Kidney epithelial cell (primary cell): ENCODE measurements around the gene DYNLRB1. TPM values are rescaled to one million over a fixed set of nuclear protein-coding genes. Genes with fewer than 3 reads are reported as not detected.

Experiments
- DNase-seq: peaks from one replicate; pipeline ENCODE4 v3.0.0-alpha.2; 2010; ENCODE audit warnings: low read depth
- H3K27me3 ChIP-seq: 2 replicates; pipeline ENCODE4 v1.6.0; 2011; ENCODE audit warnings: low read length; ENCODE audit not compliant: control insufficient read depth, insufficient read depth
- H3K36me3 ChIP-seq: 2 replicates; pipeline ENCODE4 v1.5.1; 2011; ENCODE audit warnings: low read length; ENCODE audit not compliant: control insufficient read depth, insufficient read depth
- H3K4me3 ChIP-seq: 2 replicates; pipeline ENCODE4 v1.5.1; 2011; ENCODE audit warnings: low read depth, mild to moderate bottlenecking, control low read depth, low read length
- CTCF ChIP-seq: IDR thresholded peaks from 2 replicates; pipeline ENCODE4 v1.5.1; 2011; ENCODE audit warnings: mild to moderate bottlenecking, moderate library complexity, low read length, control low read depth, inconsistent platforms; ENCODE audit not compliant: insufficient read depth, poor library complexity, severe bottlenecking
- total RNA-seq: library from RNA; depleted of rRNA; stranded (reverse); fragments of >200 nt; gene quantifications from 2 replicates; pipeline ENCODE4 v1.2.3, GENCODE V29; 2015

DYNLRB1 gene
- total RNA-seq, 1 donor from 2014 or later, result 143 TPM

GRCh38 chr20:34567892-34568865, 52.0 kb downstream of the DYNLRB1 start:
- H3K36me3 ChIP-seq, result no peaks in the 10 kb centered on the region
- no peaks in the 10 kb centered on the region for H3K27me3 ChIP-seq
- no peak for TF ChIP-seq CTCF
- no peak overlapping the region for H3K4me3 ChIP-seq
- no peak for DNase-seq

- no peak for DNase-seq
- Histone ChIP-seq H3K4me3 (no peak overlapping the region), H3K36me3 (no peaks in the 10 kb centered on the region), H3K27me3 (no peaks in the 10 kb centered on the region)
- no peak for TF ChIP-seq CTCF
These were observed 53.4 kb downstream of the DYNLRB1 start for GRCh38 chr20:34569598-34569997.

- peak; percentile 37 for DNase-seq
These were observed 54.7 kb downstream of the DYNLRB1 start for GRCh38 chr20:34570859-34571306.

GRCh38 chr20:34571753-34572152, 55.5 kb downstream of the DYNLRB1 start:
- no peak for DNase-seq
- no peak for TF ChIP-seq CTCF
- H3K27me3 ChIP-seq, result no peaks in the 10 kb centered on the region
- H3K36me3 ChIP-seq, result no peaks in the 10 kb centered on the region
- H3K4me3 ChIP-seq, result no peak overlapping the region

More at GRCh38 chr20:34570859-34571306, 54.7 kb downstream of the DYNLRB1 start:
- TF ChIP-seq CTCF, result no peak
- Histone ChIP-seq H3K4me3 (no peak overlapping the region), H3K36me3 (no peaks in the 10 kb centered on the region), H3K27me3 (no peaks in the 10 kb centered on the region)

- no peaks in the 10 kb centered on the region for H3K36me3 ChIP-seq
- no peak for TF ChIP-seq CTCF
- DNase-seq, result no peak
- H3K27me3 ChIP-seq, result no peaks in the 10 kb centered on the region
- H3K4me3 ChIP-seq, result no peak overlapping the region
These were observed 57.5 kb downstream of the DYNLRB1 start for GRCh38 chr20:34573541-34574300.
